Measurements from ENCODE around the gene STX12. TPM values are rescaled to one million over a fixed set of nuclear protein-coding genes. Genes with fewer than 3 reads are reported as not detected.

Gene STX12
- 100 to 1,000 TPM in 2 of 6 donors, 10 to 100 TPM in 4; 47.1 to 107 (median 88.2) TPM for total RNA-seq

DNA sequence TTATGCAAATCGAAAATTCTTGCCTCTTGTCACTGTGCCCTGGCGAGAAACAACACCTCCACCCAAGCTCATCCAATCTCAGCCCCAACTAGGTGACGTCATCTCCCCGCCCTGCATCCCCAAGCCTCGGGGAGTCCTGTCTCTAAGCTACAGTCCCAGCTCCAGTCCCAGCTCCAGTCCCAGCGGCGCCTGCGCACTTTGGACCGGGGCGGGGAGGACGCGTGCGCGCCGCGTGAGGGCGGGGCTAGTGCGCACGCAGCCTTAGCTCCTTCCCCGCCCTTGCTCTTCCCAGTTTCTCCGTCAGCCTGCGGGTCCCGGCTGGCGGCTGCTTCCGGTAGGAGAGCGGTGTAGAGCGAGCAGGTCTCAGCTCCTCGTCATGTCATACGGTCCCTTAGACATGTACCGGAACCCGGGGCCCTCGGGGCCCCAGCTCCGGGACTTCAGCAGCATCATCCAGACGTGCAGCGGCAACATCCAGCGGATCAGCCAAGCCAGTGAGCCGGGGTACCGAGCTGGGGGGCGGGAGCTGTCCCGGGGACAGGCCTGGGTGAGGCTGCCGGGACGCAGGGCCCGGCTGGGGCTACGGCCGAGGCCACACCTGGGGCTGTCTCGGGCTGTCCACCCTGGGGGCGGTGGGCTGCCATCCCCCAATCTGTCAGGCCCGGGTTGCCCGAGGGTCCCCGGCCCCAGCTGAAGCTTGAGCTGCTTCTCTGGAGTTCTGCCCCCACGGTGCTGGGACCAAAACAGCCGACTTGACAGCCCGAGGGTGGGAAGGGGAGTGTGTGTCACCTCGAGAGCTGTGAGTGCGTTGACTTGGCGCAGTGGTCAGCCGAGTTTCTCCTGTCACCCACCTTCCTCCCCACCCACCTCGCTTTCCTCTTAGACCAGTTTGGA is at the start of gene STX12:
Gene STX12 (plus strand): TSS at position 288 of the 894 bp plus-strand sequence. CDS start 89 bp downstream, at position 377.
- Histone ChIP-seq H3K27ac (peak within 1 kb of the TSS; percentile 96 to 99 (median 98)), H3K9me3 (no peaks in the 10 kb centered on the region), H3K27me3 (no peaks in the 10 kb centered on the region), H3K4me1 (peaks cover 23 to 52% (median 41%) of the 10 kb centered on the region in 4 donors), H3K36me3 (peaks cover 0 to 15% (median 5%) of the 10 kb centered on the region in 4 donors), H3K4me3 (peak within 1 kb of the TSS; percentile 77 to 92 (median 84))
- TF ChIP-seq POLR2A (IDR thresholded peaks at IDR 0.05) (peak in 3 of 4 donors; percentile 78 to 96 (median 88)), POLR2AphosphoS5 (IDR thresholded peaks at IDR 0.05) (peak; percentile 92 to 97), EP300 (IDR thresholded peaks at IDR 0.05) (peak in 1 of 4 donors; percentile 6)
- TF ChIP-seq, protein P1, sequence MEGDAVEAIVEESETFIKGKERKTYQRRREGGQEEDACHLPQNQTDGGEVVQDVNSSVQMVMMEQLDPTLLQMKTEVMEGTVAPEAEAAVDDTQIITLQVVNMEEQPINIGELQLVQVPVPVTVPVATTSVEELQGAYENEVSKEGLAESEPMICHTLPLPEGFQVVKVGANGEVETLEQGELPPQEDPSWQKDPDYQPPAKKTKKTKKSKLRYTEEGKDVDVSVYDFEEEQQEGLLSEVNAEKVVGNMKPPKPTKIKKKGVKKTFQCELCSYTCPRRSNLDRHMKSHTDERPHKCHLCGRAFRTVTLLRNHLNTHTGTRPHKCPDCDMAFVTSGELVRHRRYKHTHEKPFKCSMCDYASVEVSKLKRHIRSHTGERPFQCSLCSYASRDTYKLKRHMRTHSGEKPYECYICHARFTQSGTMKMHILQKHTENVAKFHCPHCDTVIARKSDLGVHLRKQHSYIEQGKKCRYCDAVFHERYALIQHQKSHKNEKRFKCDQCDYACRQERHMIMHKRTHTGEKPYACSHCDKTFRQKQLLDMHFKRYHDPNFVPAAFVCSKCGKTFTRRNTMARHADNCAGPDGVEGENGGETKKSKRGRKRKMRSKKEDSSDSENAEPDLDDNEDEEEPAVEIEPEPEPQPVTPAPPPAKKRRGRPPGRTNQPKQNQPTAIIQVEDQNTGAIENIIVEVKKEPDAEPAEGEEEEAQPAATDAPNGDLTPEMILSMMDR (IDR thresholded peaks at IDR 0.05), result peak in 1 of 6 experiments; percentile 16
- 0% methylated on average over 5 to 27 of the region's 58 CpGs for WGBS, 2 donors
- DNase-seq (peak; percentile 99 to 100), ATAC-seq (ENCODE audit: low FRiP score in 2 of 2) (peak; percentile 96 to 99)

DNA sequence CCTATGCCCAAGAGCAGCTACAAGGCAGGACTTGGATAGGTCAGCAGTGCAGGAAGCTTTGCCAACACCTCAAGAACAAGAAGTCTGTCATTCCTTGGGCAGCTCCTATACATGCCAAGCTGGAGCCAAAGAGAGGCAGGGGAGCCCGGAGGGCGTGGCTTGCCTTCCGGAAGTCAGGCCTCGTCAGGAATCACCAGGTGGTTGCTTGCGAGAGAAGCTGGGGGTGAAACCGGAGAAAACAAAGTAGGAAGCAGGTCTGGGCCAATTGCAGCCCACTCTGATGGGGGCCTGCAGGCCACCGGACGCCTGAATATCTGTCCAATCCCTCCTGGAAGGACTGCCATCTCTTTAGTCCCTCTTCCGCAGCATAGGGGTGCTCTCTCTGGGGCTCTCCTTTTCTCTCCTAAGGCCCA is 48.1 kb upstream of the STX12 start:
- H3K27me3 ChIP-seq, result no peaks in the 10 kb centered on the region
- H3K27ac ChIP-seq, result peak overlapping the region; percentile 50 to 95 (median 92)
- no peaks in the 10 kb centered on the region for H3K9me3 ChIP-seq
- TF ChIP-seq, protein P1 (IDR thresholded peaks at IDR 0.05), result no peak
- peak in 1 of 4 donors; percentile 14 for TF ChIP-seq POLR2A (IDR thresholded peaks at IDR 0.05)
- no peak for TF ChIP-seq POLR2AphosphoS5 (IDR thresholded peaks at IDR 0.05)
- TF ChIP-seq EP300 (IDR thresholded peaks at IDR 0.05), result no peak
- peak overlapping the region; percentile 0 to 98 (median 94) for H3K4me3 ChIP-seq
- no peak for DNase-seq
- WGBS, 2 donors, result 77 to 84% methylated on average over 9 of the region's 9 CpGs
- H3K36me3 ChIP-seq, result peaks cover 0 to 21% (median 2%) of the 10 kb centered on the region in 4 donors
- H3K4me1 ChIP-seq, result peaks cover 10 to 15% (median 12%) of the 10 kb centered on the region in 4 donors
- no peak for ATAC-seq (ENCODE audit: low FRiP score in 2 of 2)

DNA sequence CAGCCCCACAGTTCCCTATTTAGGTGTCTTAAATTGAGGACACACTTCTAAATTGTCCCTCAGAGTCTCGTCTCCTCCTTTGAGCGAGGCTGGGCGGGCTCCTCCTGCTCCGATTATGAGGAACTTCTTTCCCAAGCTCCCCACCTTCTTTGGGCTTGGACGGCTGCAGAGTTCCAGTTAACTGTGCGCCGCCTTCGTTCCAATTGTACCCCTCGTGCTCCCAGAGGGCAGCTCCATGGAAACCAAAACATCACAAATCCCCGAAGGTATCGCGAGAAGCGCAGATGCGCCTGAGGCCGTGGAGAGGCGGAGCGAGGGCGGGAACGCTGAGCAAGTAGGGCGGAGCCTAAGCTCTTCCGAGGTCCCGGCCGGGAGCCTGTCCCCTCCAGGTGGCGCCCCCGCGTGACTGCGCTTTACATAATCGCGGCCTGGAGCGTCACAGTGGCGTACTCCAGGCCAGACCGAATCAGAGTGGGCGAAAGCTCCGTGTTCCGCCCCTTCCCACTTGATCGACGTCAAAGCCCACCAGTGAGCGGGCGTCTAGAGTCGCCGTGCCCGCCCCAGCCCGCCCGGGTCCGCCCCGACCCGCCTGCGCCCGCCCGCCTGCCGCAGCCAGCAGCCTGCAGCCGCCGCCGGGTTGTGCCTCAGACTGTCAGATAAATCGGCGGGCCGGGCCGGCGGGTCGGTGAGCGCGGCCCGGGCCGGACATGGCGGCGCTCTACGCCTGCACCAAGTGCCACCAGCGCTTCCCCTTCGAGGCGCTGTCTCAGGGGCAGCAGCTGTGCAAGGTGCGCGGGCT is 47.4 kb upstream of the STX12 start, which contains the start of gene FAM76A:
Gene FAM76A (plus strand): TSS at position 588 of the 799 bp plus-strand sequence. CDS start 120 bp downstream, at position 708.
- DNase-seq (peak; percentile 99), ATAC-seq (ENCODE audit: low FRiP score in 2 of 2) (peak; percentile 98 to 99)
- H3K27me3 ChIP-seq, result no peaks in the 10 kb centered on the region
- H3K27ac ChIP-seq, result peak within 1 kb of the TSS; percentile 89 to 95 (median 92)
- no peaks in the 10 kb centered on the region for H3K9me3 ChIP-seq
- TF ChIP-seq POLR2AphosphoS5 (IDR thresholded peaks at IDR 0.05) (peak; percentile 46 to 81), POLR2A (IDR thresholded peaks at IDR 0.05) (peak in 3 of 4 donors; percentile 69 to 92 (median 80)), EP300 (IDR thresholded peaks at IDR 0.05) (peak in 1 of 4 donors; percentile 70)
- TF ChIP-seq, protein P1 (IDR thresholded peaks at IDR 0.05), result peak in 5 of 6 experiments; percentile 19 to 81 (median 67)
- H3K4me3 ChIP-seq, result peak within 1 kb of the TSS; percentile 70 to 98 (median 94)
- WGBS, 2 donors, result 3 to 7% methylated on average over 15 to 49 of the region's 72 CpGs
- peaks cover 0 to 27% (median 5%) of the 10 kb centered on the region in 4 donors for H3K36me3 ChIP-seq
- H3K4me1 ChIP-seq, result peaks cover 10 to 15% (median 12%) of the 10 kb centered on the region in 4 donors

DNA sequence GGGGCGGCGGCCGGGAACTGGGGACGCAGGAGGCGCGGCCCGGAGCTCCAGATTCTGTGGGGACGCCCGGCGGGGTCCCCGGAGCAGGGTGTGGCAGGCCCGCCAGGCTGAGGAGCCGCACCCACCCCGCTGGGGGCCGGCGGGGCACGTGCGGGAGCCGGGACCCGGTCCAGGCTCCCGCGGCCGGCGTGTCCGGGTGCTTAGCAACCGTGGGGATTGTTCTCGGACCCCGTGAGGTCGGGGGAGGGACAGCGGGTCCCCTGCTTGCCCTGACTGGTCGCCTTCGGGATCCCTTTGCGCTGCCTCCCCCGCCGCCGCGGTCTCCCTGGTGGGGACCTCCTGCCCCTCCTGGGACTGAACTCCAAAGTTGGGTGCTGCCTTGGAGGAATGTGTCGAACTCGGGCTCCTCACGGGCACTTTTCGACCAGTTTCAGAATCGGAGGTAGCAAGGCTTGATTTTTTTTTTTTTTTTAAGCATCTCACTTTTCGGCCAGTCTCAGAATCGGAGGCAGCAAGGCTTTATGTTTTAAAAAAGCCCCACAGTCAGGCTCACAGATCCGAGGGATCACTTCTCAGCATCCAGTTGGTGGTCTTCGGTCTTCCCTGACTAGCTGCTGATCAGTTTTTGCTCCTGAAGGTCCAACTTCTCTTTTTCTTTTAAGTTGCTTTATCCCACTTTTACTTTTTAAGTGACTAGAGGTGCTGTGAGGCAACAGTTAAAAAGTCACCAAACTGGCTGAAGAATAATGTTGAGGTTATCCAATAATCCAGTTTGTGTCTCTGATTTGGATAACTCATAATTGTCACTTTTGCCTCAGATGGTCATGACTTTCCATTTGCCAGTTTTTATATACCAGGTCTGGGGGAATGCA is 46.6 kb upstream of the STX12 start:
- Histone ChIP-seq H3K27ac (peak overlapping the region; percentile 89 to 95 (median 92)), H3K36me3 (peaks cover 0 to 30% (median 7%) of the 10 kb centered on the region in 4 donors), H3K27me3 (no peaks in the 10 kb centered on the region), H3K4me3 (peak overlapping the region; percentile 70 to 98 (median 94)), H3K9me3 (no peaks in the 10 kb centered on the region), H3K4me1 (peaks cover 10 to 15% (median 12%) of the 10 kb centered on the region in 4 donors)
- WGBS, 2 donors, result 1% methylated on average over 15 to 27 of the region's 46 CpGs
- ATAC-seq (ENCODE audit: low FRiP score in 2 of 2), result peak in 1 of 2 donors; percentile 54
- peak in 1 of 2 donors; percentile 47 for DNase-seq
- TF ChIP-seq EP300 (IDR thresholded peaks at IDR 0.05), result no peak
- TF ChIP-seq POLR2AphosphoS5 (IDR thresholded peaks at IDR 0.05), result no peak
- TF ChIP-seq, protein P1 (IDR thresholded peaks at IDR 0.05), result peak in 2 of 6 experiments; percentile 14 to 17
- no peak for TF ChIP-seq POLR2A (IDR thresholded peaks at IDR 0.05)
